Measurements from ENCODE around the gene PCP2. TPM values are rescaled to one million over a fixed set of nuclear protein-coding genes. Genes with fewer than 3 reads are reported as not detected.

Gene PCP2
- total and polyA plus RNA-seq, 2 donors (not counting 1 experiment from before 2014, with no cell fraction given) = 6.5 to 9.3 TPM

DNA sequence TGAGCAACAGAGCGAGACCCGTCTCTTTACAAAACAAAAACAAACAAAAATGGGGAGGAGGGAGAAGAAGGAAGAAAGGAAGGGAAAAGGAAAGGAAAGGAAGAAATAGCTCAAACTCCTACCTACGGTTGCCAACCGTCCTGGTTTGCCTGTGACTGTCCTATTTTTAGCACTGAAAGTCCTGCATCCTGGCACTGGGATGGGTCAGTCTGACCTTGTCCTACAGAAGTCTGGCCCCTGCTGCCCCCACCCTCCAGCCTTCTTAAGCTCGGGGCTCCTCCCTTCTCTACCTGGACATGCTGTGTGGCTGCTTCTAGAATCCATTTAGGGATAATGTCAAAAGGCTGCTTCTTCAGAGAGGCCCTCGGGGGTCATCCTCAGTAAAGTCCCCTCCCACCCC is 2.2 kb upstream of the PCP2 start:
- POLR2A ChIA-PET = interaction anchor here (0.5 to 1.2 kb wide), 2 partner anchors 9 to 14 kb away, joined by 3 read pairs; no protein-coding TSS in a partner anchor
- Mint-ChIP-seq H3K4me1 (peaks cover 46% of the 10 kb centered on the region), H3K9me3 (ENCODE audit: insufficient read depth) (no peaks in the 10 kb centered on the region), H3K27ac (peak overlapping the region; percentile 86), H3K27me3 (no peaks in the 10 kb centered on the region), H3K4me3 (peak overlapping the region; percentile 80)
- Histone ChIP-seq H3K4me2 (replicated peaks; ENCODE audit: low read depth, low read length, poor library complexity, severe bottlenecking) (peak overlapping the region; percentile 97), H3K9me3 (ENCODE audit: control extremely low read depth in 1 of 3, control insufficient read depth in 2 of 3, insufficient read depth in 1 of 3, low read length in 2 of 3) (peaks cover 0 to 7% (median 0%) of the 10 kb centered on the region in 3 donors), H3K27me3 (replicated peaks in 1 of 4; ENCODE audit: control extremely low read depth in 1 of 4, control insufficient read depth in 3 of 4, insufficient read depth in 4 of 4, low read length in 3 of 4) (no peaks in the 10 kb centered on the region), H3K4me3 (ENCODE audit: control extremely low read depth in 1 of 5, extremely low read depth in 1 of 5, insufficient read depth in 1 of 5, low read depth in 2 of 5, low read length in 4 of 5) (no peak overlapping the region), H3K36me3 (replicated peaks in 1 of 2; ENCODE audit: control extremely low read depth in 1 of 2, control insufficient read depth in 1 of 2, extremely low read depth in 1 of 2, insufficient read depth in 2 of 2, low read length in 1 of 2) (peaks cover 4 to 21% of the 10 kb centered on the region in 2 experiments), H3K27ac (ENCODE audit: low read length in 2 of 2) (no peak overlapping the region), H3K9ac (ENCODE audit: low read length) (no peak overlapping the region), H2AFZ (ENCODE audit: insufficient read depth, low read depth, low read length, poor library complexity, severe bottlenecking) (no peak overlapping the region), H3K4me1 (ENCODE audit: control insufficient read depth in 2 of 2, insufficient read depth in 2 of 2, low read length in 2 of 2) (peaks cover 19 to 23% of the 10 kb centered on the region in 2 donors), H3K79me2 (ENCODE audit: control insufficient read depth, insufficient read depth, low read length) (peaks cover 77% of the 10 kb centered on the region), H4K20me1 (ENCODE audit: control insufficient read depth, insufficient read depth, low read length, poor library complexity, severe bottlenecking) (peaks cover 5% of the 10 kb centered on the region)
- CTCF ChIA-PET = interaction anchor here (1.8 kb wide), 1 partner anchor 17 kb away, joined by 5 read pairs; no protein-coding TSS in a partner anchor
- intact Hi-C loops (cut with micrococcal nuclease) = no loop called here
- no peak for TF ChIP-seq EZH2 (IDR thresholded peaks at IDR 0.05; ENCODE audit: borderline replicate concordance, insufficient read depth, low read depth, low read length, poor library complexity, severe bottlenecking)
- TF ChIP-seq, protein P1, sequence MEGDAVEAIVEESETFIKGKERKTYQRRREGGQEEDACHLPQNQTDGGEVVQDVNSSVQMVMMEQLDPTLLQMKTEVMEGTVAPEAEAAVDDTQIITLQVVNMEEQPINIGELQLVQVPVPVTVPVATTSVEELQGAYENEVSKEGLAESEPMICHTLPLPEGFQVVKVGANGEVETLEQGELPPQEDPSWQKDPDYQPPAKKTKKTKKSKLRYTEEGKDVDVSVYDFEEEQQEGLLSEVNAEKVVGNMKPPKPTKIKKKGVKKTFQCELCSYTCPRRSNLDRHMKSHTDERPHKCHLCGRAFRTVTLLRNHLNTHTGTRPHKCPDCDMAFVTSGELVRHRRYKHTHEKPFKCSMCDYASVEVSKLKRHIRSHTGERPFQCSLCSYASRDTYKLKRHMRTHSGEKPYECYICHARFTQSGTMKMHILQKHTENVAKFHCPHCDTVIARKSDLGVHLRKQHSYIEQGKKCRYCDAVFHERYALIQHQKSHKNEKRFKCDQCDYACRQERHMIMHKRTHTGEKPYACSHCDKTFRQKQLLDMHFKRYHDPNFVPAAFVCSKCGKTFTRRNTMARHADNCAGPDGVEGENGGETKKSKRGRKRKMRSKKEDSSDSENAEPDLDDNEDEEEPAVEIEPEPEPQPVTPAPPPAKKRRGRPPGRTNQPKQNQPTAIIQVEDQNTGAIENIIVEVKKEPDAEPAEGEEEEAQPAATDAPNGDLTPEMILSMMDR (IDR thresholded peaks at IDR 0.05) = no peak
- no CpG with 5 or more reads among the region's 6 CpGs for WGBS (ENCODE audit: insufficient coverage)
- ATAC-seq (ENCODE audit: low read depth) (no peak), DNase-seq (no peak)

DNA sequence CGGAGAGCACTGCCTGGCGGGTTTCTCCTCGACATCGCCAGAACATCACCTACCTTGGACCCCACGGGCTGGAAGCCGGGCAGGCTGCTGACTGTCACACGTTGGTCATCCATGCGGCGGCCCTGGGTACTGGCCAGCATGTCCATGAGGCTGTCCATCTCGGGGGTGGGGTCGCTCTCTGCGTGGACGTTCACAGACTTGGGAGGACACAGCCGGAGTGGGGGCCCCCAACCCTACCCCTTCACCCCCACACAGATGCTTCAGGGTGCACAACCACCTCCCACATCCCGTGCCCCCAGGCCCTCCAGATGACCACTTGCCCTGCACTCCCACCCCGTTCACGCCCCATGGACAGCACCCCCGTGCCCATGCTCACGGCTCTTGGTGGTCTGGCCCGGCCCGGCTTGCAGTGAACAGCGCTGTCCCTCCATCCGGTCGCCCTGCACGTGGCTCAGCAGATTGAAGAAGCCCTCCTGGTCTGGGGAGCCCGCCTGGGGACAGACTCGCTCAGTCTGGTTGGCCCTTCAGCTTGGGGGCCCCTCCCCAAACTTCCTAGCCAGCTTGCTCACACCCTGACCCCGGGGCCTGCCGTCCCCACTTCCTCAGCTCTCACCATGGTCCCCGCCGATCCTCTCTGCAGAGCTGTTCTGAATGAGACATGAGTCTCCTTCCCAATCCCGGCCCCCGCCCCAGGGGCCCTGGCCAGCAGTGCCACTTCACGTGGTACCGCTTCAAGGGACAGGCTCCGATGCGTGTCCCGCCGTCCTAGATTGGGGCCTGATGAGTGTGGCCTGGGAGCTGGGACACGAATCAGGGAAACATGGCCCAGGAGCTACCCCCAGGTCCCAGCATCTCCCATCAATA is 947 bp downstream of the PCP2 start:
- ChIA-PET CTCF (no interaction called here), POLR2A (no interaction called here)
- 99% methylated on average over 40 of the region's 40 CpGs for WGBS (ENCODE audit: insufficient coverage)
- H2AFZ ChIP-seq (ENCODE audit: insufficient read depth, low read depth, low read length, poor library complexity, severe bottlenecking) = no peak overlapping the region
- Mint-ChIP-seq H3K27ac (no peak overlapping the region), H3K9me3 (ENCODE audit: insufficient read depth) (no peaks in the 10 kb centered on the region), H3K27me3 (no peaks in the 10 kb centered on the region), H3K4me3 (no peak overlapping the region), H3K4me1 (peaks cover 53% of the 10 kb centered on the region)
- intact Hi-C loops (cut with micrococcal nuclease) = no loop called here
- H3K4me3 ChIP-seq (ENCODE audit: control extremely low read depth in 1 of 5, extremely low read depth in 1 of 5, insufficient read depth in 1 of 5, low read depth in 2 of 5, low read length in 4 of 5) = no peak overlapping the region
- H3K36me3 ChIP-seq (replicated peaks in 1 of 2; ENCODE audit: control extremely low read depth in 1 of 2, control insufficient read depth in 1 of 2, extremely low read depth in 1 of 2, insufficient read depth in 2 of 2, low read length in 1 of 2) = peaks cover 0 to 13% of the 10 kb centered on the region in 2 experiments
- peaks cover 0 to 10% (median 0%) of the 10 kb centered on the region in 3 donors for H3K9me3 ChIP-seq (ENCODE audit: control extremely low read depth in 1 of 3, control insufficient read depth in 2 of 3, insufficient read depth in 1 of 3, low read length in 2 of 3)
- H3K27ac ChIP-seq (ENCODE audit: low read length in 2 of 2) = no peak overlapping the region
- H3K79me2 ChIP-seq (ENCODE audit: control insufficient read depth, insufficient read depth, low read length) = peaks cover 88% of the 10 kb centered on the region
- peaks cover 30 to 42% of the 10 kb centered on the region in 2 donors for H3K4me1 ChIP-seq (ENCODE audit: control insufficient read depth in 2 of 2, insufficient read depth in 2 of 2, low read length in 2 of 2)
- no peak overlapping the region for H3K4me2 ChIP-seq (replicated peaks; ENCODE audit: low read depth, low read length, poor library complexity, severe bottlenecking)
- no peaks in the 10 kb centered on the region for H3K27me3 ChIP-seq (replicated peaks in 1 of 4; ENCODE audit: control extremely low read depth in 1 of 4, control insufficient read depth in 3 of 4, insufficient read depth in 4 of 4, low read length in 3 of 4)
- TF ChIP-seq EZH2 (IDR thresholded peaks at IDR 0.05; ENCODE audit: borderline replicate concordance, insufficient read depth, low read depth, low read length, poor library complexity, severe bottlenecking) = no peak
- TF ChIP-seq, protein P1 (IDR thresholded peaks at IDR 0.05) = no peak
- ATAC-seq (ENCODE audit: low read depth) = no peak
- peaks cover 13% of the 10 kb centered on the region for H4K20me1 ChIP-seq (ENCODE audit: control insufficient read depth, insufficient read depth, low read length, poor library complexity, severe bottlenecking)
- no peak for DNase-seq
- H3K9ac ChIP-seq (ENCODE audit: low read length) = no peak overlapping the region
